Measurements from ENCODE around the gene PITPNM2. TPM values are rescaled to one million over a fixed set of nuclear protein-coding genes. Genes with fewer than 3 reads are reported as not detected.

Gene PITPNM2
- total and polyA plus RNA-seq, 2 experiments from 2014 or later = 0.82 to 3.0 TPM

GRCh38 chr12:123135688-123136087, 15.2 kb downstream of the PITPNM2 start:
- DNase-seq (ENCODE audit: low spot score) (no peak), ATAC-seq (no peak)
- no peaks in the 10 kb centered on the region for H3K36me3 Mint-ChIP-seq (ENCODE audit: low read depth)
- Histone ChIP-seq H3K4me1 (ENCODE audit: insufficient read depth) (no peaks in the 10 kb centered on the region), H3F3A (replicated peaks; ENCODE audit: low read depth) (no peaks in the 10 kb centered on the region; the same call in 1 of the 2 replicates), H3K9me2 (ENCODE audit: insufficient read depth) (no peaks in the 10 kb centered on the region), H3K36me3 (ENCODE audit: insufficient read depth) (no peaks in the 10 kb centered on the region), H3K4me2 (no peak overlapping the region), H4K20me1 (replicated peaks; ENCODE audit: insufficient read depth) (no peaks in the 10 kb centered on the region; the same call in 1 of the 2 replicates), H3K27me3 (ENCODE audit: insufficient read depth) (no peaks in the 10 kb centered on the region), H3K79me2 (replicated peaks; ENCODE audit: insufficient read depth) (no peaks in the 10 kb centered on the region), H2AFZ (no peak overlapping the region), H3K27ac (ENCODE audit: low read depth) (no peak overlapping the region), H3K4me3 (no peak overlapping the region)
- TF ChIP-seq, protein P1, sequence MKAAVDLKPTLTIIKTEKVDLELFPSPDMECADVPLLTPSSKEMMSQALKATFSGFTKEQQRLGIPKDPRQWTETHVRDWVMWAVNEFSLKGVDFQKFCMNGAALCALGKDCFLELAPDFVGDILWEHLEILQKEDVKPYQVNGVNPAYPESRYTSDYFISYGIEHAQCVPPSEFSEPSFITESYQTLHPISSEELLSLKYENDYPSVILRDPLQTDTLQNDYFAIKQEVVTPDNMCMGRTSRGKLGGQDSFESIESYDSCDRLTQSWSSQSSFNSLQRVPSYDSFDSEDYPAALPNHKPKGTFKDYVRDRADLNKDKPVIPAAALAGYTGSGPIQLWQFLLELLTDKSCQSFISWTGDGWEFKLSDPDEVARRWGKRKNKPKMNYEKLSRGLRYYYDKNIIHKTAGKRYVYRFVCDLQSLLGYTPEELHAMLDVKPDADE (IDR thresholded peaks at IDR 0.05) = no peak
- TF ChIP-seq CREB1 (CRISPR knock-in tag; IDR thresholded peaks at IDR 0.05; ENCODE audit: low read depth) = no peak
- no peak for TF ChIP-seq EZH2 (IDR thresholded peaks at IDR 0.05; ENCODE audit: low read depth, unreplicated experiment)
- TF ChIP-seq JUNB (IDR thresholded peaks at IDR 0.05; ENCODE audit: unreplicated experiment) = no peak
- TF ChIP-seq, protein P2, sequence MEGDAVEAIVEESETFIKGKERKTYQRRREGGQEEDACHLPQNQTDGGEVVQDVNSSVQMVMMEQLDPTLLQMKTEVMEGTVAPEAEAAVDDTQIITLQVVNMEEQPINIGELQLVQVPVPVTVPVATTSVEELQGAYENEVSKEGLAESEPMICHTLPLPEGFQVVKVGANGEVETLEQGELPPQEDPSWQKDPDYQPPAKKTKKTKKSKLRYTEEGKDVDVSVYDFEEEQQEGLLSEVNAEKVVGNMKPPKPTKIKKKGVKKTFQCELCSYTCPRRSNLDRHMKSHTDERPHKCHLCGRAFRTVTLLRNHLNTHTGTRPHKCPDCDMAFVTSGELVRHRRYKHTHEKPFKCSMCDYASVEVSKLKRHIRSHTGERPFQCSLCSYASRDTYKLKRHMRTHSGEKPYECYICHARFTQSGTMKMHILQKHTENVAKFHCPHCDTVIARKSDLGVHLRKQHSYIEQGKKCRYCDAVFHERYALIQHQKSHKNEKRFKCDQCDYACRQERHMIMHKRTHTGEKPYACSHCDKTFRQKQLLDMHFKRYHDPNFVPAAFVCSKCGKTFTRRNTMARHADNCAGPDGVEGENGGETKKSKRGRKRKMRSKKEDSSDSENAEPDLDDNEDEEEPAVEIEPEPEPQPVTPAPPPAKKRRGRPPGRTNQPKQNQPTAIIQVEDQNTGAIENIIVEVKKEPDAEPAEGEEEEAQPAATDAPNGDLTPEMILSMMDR (conservative IDR thresholded peaks at IDR 0.05; ENCODE audit: low read depth in 2 of 2) = no peak
- H3K27me3 Mint-ChIP-seq (ENCODE audit: insufficient read depth, low read depth, poor library complexity) = peaks cover 4% of the 10 kb centered on the region
- H3K4me1 Mint-ChIP-seq = peaks cover 13% of the 10 kb centered on the region
- H3K4me3 Mint-ChIP-seq = no peak overlapping the region
- peaks cover 3% of the 10 kb centered on the region; the same call in 1 of the 3 replicates for H3K9me3 Mint-ChIP-seq
- no peak overlapping the region for H3K27ac Mint-ChIP-seq

DNA sequence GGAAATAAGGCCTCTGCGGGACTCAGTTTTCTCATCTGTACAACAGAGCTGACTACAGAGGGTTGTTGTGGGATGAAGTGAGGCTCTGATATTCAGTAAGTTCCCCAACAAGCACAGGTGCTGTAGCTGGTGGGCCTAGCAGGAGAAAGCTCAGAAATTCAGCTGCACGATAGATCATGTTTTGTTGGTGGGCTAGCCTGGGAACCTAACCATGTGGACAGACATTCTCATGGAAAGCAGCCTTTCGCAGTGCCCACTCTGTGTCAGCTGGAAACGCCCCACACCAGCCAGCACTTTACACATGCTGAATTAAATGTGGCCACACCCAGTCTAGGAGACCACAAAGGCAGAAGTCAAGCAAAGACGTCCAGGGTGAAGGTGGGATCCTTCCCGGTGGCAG, 16.1 kb downstream of the PITPNM2 start:
- no peaks in the 10 kb centered on the region for H3K36me3 ChIP-seq (ENCODE audit: insufficient read depth)
- no peaks in the 10 kb centered on the region for H3F3A ChIP-seq (replicated peaks; ENCODE audit: low read depth)
- TF ChIP-seq ZNF114 (CRISPR knock-in tag; IDR thresholded peaks at IDR 0.05) (no peak), CREB1 (CRISPR knock-in tag; IDR thresholded peaks at IDR 0.05; ENCODE audit: low read depth) (no peak), POLR2AphosphoS5 (IDR thresholded peaks at IDR 0.05; ENCODE audit: low read depth) (no peak), STAT1 (IDR thresholded peaks at IDR 0.05; ENCODE audit: unreplicated experiment) (no peak), ZNF331 (CRISPR knock-in tag; IDR thresholded peaks at IDR 0.05; ENCODE audit: low read depth) (no peak), EZH2phosphoT487 (IDR thresholded peaks at IDR 0.05; ENCODE audit: unreplicated experiment) (no peak), JUNB (IDR thresholded peaks at IDR 0.05; ENCODE audit: unreplicated experiment) (no peak), EZH2 (IDR thresholded peaks at IDR 0.05; ENCODE audit: low read depth, unreplicated experiment) (no peak)
- TF ChIP-seq, protein P3, sequence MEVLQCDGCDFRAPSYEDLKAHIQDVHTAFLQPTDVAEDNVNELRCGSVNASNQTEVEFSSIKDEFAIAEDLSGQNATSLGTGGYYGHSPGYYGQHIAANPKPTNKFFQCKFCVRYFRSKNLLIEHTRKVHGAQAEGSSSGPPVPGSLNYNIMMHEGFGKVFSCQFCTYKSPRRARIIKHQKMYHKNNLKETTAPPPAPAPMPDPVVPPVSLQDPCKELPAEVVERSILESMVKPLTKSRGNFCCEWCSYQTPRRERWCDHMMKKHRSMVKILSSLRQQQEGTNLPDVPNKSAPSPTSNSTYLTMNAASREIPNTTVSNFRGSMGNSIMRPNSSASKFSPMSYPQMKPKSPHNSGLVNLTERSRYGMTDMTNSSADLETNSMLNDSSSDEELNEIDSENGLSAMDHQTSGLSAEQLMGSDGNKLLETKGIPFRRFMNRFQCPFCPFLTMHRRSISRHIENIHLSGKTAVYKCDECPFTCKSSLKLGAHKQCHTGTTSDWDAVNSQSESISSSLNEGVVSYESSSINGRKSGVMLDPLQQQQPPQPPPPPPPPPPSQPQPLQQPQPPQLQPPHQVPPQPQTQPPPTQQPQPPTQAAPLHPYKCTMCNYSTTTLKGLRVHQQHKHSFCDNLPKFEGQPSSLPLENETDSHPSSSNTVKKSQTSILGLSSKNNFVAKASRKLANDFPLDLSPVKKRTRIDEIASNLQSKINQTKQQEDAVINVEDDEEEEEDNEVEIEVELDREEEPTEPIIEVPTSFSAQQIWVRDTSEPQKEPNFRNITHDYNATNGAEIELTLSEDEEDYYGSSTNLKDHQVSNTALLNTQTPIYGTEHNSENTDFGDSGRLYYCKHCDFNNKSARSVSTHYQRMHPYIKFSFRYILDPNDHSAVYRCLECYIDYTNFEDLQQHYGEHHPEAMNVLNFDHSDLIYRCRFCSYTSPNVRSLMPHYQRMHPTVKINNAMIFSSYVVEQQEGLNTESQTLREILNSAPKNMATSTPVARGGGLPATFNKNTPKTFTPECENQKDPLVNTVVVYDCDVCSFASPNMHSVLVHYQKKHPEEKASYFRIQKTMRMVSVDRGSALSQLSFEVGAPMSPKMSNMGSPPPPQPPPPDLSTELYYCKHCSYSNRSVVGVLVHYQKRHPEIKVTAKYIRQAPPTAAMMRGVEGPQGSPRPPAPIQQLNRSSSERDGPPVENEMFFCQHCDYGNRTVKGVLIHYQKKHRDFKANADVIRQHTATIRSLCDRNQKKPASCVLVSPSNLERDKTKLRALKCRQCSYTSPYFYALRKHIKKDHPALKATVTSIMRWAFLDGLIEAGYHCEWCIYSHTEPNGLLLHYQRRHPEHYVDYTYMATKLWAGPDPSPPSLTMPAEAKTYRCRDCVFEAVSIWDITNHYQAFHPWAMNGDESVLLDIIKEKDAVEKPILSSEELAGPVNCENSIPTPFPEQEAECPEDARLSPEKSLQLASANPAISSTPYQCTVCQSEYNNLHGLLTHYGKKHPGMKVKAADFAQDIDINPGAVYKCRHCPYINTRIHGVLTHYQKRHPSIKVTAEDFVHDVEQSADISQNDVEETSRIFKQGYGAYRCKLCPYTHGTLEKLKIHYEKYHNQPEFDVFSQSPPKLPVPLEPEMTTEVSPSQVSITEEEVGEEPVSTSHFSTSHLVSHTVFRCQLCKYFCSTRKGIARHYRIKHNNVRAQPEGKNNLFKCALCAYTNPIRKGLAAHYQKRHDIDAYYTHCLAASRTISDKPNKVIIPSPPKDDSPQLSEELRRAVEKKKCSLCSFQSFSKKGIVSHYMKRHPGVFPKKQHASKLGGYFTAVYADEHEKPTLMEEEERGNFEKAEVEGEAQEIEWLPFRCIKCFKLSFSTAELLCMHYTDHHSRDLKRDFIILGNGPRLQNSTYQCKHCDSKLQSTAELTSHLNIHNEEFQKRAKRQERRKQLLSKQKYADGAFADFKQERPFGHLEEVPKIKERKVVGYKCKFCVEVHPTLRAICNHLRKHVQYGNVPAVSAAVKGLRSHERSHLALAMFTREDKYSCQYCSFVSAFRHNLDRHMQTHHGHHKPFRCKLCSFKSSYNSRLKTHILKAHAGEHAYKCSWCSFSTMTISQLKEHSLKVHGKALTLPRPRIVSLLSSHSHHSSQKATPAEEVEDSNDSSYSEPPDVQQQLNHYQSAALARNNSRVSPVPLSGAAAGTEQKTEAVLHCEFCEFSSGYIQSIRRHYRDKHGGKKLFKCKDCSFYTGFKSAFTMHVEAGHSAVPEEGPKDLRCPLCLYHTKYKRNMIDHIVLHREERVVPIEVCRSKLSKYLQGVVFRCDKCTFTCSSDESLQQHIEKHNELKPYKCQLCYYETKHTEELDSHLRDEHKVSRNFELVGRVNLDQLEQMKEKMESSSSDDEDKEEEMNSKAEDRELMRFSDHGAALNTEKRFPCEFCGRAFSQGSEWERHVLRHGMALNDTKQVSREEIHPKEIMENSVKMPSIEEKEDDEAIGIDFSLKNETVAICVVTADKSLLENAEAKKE (CRISPR knock-in tag; IDR thresholded peaks at IDR 0.05) = no peak

More for the DNA sequence above, 16.1 kb downstream of the PITPNM2 start:
- Mint-ChIP-seq H3K4me3 (no peak overlapping the region), H3K27ac (no peak overlapping the region), H3K4me1 (peaks cover 5% of the 10 kb centered on the region; the same call in 2 of the 3 replicates), H3K36me3 (ENCODE audit: low read depth) (no peaks in the 10 kb centered on the region), H3K27me3 (ENCODE audit: insufficient read depth, low read depth, poor library complexity) (peaks cover 4% of the 10 kb centered on the region), H3K9me3 (peaks cover 3% of the 10 kb centered on the region; the same call in 1 of the 3 replicates)
- no peaks in the 10 kb centered on the region for H3K9me2 ChIP-seq (ENCODE audit: insufficient read depth)
- ATAC-seq (no peak), DNase-seq (ENCODE audit: low spot score) (no peak)
- no peak overlapping the region for H2AFZ ChIP-seq
- no peaks in the 10 kb centered on the region; the same call in 1 of the 2 replicates for H4K20me1 ChIP-seq (replicated peaks; ENCODE audit: insufficient read depth)
- H3K4me2 ChIP-seq = no peak overlapping the region
- H3K79me2 ChIP-seq (replicated peaks; ENCODE audit: insufficient read depth) = no peaks in the 10 kb centered on the region
- no peaks in the 10 kb centered on the region for H3K4me1 ChIP-seq (ENCODE audit: insufficient read depth)
- H3K4me3 ChIP-seq = no peak overlapping the region
- no peaks in the 10 kb centered on the region for H3K27me3 ChIP-seq (ENCODE audit: insufficient read depth)
- no peak overlapping the region for H3K27ac ChIP-seq (ENCODE audit: low read depth)

Measured in GM23338 (cell line).